SK-N-DZ (cell line): Measurements from ENCODE around the gene SOWAHC. TPM values are rescaled to one million over a fixed set of nuclear protein-coding genes. Genes with fewer than 3 reads are reported as not detected.
"Not testable (repeated sequence)": the region's sequence is repeated elsewhere in the genome, so short reads cannot be mapped to it uniquely, and the experiment has no call there.

Source experiments
- DNase-seq: peaks from one replicate; pipeline ENCODE4 v3.0.0-alpha.2; 2015; ENCODE audit warnings: low spot score
- polyA plus RNA-seq, 2 experiments: library from polyadenylated mRNA; depleted of rRNA; stranded (reverse); fragments of >200 nt; gene quantifications; 2 replicates each; pipeline ENCODE4 v1.2.3, GENCODE V29; 2014

The SOWAHC gene
- polyA plus RNA-seq (2014; cell fraction: cytosol; rRNA removed): 0.69 and 0.93 TPM in 2 replicates
- polyA plus RNA-seq (2014; cell fraction: nucleus; rRNA removed): 0.26 and 0.60 TPM in 2 replicates

- DNase-seq: peak; percentile 83
These were observed at the start of gene SOWAHC, which contains the start of gene SEPTIN10 for GRCh38 chr2:109613922-109614714. Gene SOWAHC (plus strand): TSS chr2:109614364. CDS start chr2:109614490, 126 bp downstream. Gene SEPTIN10 (minus strand): TSS chr2:109613966. CDS start chr2:109613827, 139 bp downstream.

- no peak for DNase-seq
These were observed 38.8 kb upstream of the SOWAHC start for GRCh38 chr2:109575373-109575772.

- not testable (repeated sequence) for DNase-seq
These were observed 36.5 kb upstream of the SOWAHC start for GRCh38 chr2:109577630-109578029.

GRCh38 chr2:109582928-109583895 is 31.0 kb upstream of the SOWAHC start:
- no peak for DNase-seq

- DNase-seq: no peak
These were observed 27.5 kb upstream of the SOWAHC start for GRCh38 chr2:109586687-109587086.

- DNase-seq: no peak
These were observed 23.0 kb upstream of the SOWAHC start for GRCh38 chr2:109591206-109591605.

- DNase-seq: no peak
These were observed 21.3 kb upstream of the SOWAHC start for GRCh38 chr2:109592905-109593304.

- no peak for DNase-seq
These were observed 19.8 kb upstream of the SOWAHC start for GRCh38 chr2:109594246-109594885.

GRCh38 chr2:109595644-109596043 is 18.5 kb upstream of the SOWAHC start:
- no peak for DNase-seq

- no peak for DNase-seq
These were observed 16.9 kb upstream of the SOWAHC start for GRCh38 chr2:109597283-109597682.

- DNase-seq: no peak
These were observed 12.4 kb upstream of the SOWAHC start for GRCh38 chr2:109601783-109602182.

GRCh38 chr2:109602617-109603188 is 11.5 kb upstream of the SOWAHC start:
- no peak for DNase-seq

GRCh38 chr2:109604597-109604996 is 9.6 kb upstream of the SOWAHC start:
- DNase-seq: no peak

GRCh38 chr2:109607766-109608165 is 6.4 kb upstream of the SOWAHC start:
- DNase-seq: no peak

- DNase-seq: no peak
These were observed 4.7 kb upstream of the SOWAHC start for GRCh38 chr2:109609352-109610024.

- no peak for DNase-seq
These were observed 2.6 kb upstream of the SOWAHC start for GRCh38 chr2:109611467-109612095.

GRCh38 chr2:109613081-109613921 is 863 bp upstream of the SOWAHC start:
- no peak for DNase-seq

- DNase-seq: no peak
These were observed 812 bp downstream of the SOWAHC start for GRCh38 chr2:109614715-109615636.
